ENCODE results near the gene ATP5PD. TPM values are rescaled to one million over a fixed set of nuclear protein-coding genes. Genes with fewer than 3 reads are reported as not detected.

ATP5PD gene
- total and polyA plus RNA-seq, 2 of the 13 experiments (the other 11 are each of a cell fraction or from before 2014, with no cell fraction given) = 158 to 428 TPM

DNA sequence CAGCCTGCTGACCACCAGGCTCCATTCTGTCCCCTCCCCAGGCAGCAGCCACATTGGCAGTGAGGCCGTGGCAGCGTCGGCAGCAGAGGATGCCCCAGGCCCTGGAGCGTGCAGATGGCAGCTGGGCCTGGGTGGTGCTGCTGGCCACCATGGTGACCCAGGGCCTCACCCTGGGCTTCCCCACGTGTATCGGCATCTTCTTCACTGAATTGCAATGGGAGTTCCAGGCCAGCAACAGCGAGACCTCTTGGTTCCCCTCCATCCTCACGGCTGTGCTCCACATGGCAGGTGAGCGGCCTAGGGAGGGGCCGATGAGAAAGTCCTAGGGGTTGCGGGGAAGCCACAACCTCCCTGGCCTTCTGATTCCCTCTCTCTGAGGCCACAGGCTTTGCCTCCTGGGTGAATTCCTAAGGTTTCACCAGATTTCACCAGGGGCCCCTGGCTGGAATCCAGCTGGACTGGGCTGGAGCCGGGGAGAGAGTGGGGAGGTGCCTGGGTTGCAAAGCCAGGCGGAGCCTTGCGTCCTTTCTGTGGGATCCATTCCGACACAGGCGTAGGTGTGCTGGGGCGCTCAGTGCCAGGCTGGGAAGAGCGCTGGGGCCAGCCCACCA, 46.9 kb upstream of the ATP5PD start (continued):
- TF ChIP-seq RBFOX2 (IDR thresholded peaks at IDR 0.05; ENCODE audit: low read depth, low read length) (0 out of 2 replicates have a peak, but pooled peaks have one; percentile 22), HNRNPL (IDR thresholded peaks at IDR 0.05; ENCODE audit: low read depth, low read length) (0 out of 2 replicates have a peak, but pooled peaks have one; percentile 53), ZNF460 (CRISPR knock-in tag; IDR thresholded peaks at IDR 0.05; ENCODE audit: borderline replicate concordance) (0 out of 2 replicates have a peak, but pooled peaks have one; percentile 3), BRF2 (CRISPR knock-in tag; IDR thresholded peaks at IDR 0.05) (no peak)

GRCh38 chr17:75091855-75092327, 45.1 kb upstream of the ATP5PD start:
- Histone ChIP-seq H3K27me3 (ENCODE audit: control insufficient read depth in 1 of 2, insufficient read depth in 2 of 2, low read length in 2 of 2) (peaks cover 0 to 29% of the 10 kb centered on the region in 2 experiments; a peak in 2 of 5 replicates), H3K4me2 (ENCODE audit: low read depth, low read length) (peak overlapping the region; percentile 83), H3K4me1 (ENCODE audit: insufficient read depth, low read length) (peaks cover 97% of the 10 kb centered on the region), H4K20me1 (ENCODE audit: insufficient read depth, low read length) (no peaks in the 10 kb centered on the region; the same call in 1 of the 2 replicates), H3K79me2 (ENCODE audit: insufficient read depth, low read length) (no peaks in the 10 kb centered on the region), H3K36me3 (replicated peaks in 1 of 2; ENCODE audit: control insufficient read depth in 1 of 2, insufficient read depth in 2 of 2, low read length in 2 of 2) (no peaks in the 10 kb centered on the region), H3K9ac (ENCODE audit: insufficient read depth, low read depth, low read length) (no peak overlapping the region; the same call in 1 of the 2 replicates), H3K4me3 (replicated peaks in 1 of 3; ENCODE audit: insufficient read depth in 1 of 3, low read depth in 2 of 3, low read length in 3 of 3) (peak overlapping the region; percentile 2 to 62 (median 28); a peak in 4 of 6 replicates), H2AFZ (ENCODE audit: low read length) (no peak overlapping the region), H3K9me3 (ENCODE audit: low read length) (no peaks in the 10 kb centered on the region), H3K27ac (ENCODE audit: extremely low read length, insufficient read depth, low read length) (no peak overlapping the region)
- in situ Hi-C loops (cut with HindIII; ENCODE audit: extremely low pct_ligation_motif_present, low pct_unique_long_range_greater_than_20kb) (no loop called here), intact Hi-C loops (cut with micrococcal nuclease; ENCODE audit: unreplicated experiment) (no loop called here)
- FAIRE-seq (peak; percentile 44), DNase-seq (ENCODE audit: low spot score) (no peak), ATAC-seq (no peak; the same call in 2 of the 3 replicates)
- ChIA-PET CTCF (ENCODE audit: low intra/inter-chr PET ratio, low total read pairs) (interaction anchor here (0.9 kb wide), 1 partner anchor 131 kb away, joined by 4 read pairs; no protein-coding TSS in a partner anchor), POLR2A (interaction anchor here (0.7 to 3.4 kb wide), 17 partner anchors 11 to 107 kb away, joined by 3 to 19 read pairs (median 5); partner anchors contain the start of genes ARMC7, ATP5PD, KCTD2 and MRPL58)
- WGBS (ENCODE audit: low lambda C conversion rate) = 29% methylated on average over 10 of the region's 10 CpGs
- no TSS peak for BruUV-seq (replicated peaks)
- no peak for TF ChIP-seq ZNF274 (CRISPR knock-in tag; IDR thresholded peaks at IDR 0.05)
- no peak for TF ChIP-seq ATF6 (CRISPR knock-in tag; conservative IDR thresholded peaks at IDR 0.05)
- TF ChIP-seq NONO (IDR thresholded peaks at IDR 0.05) = peak; percentile 68; the same call in 1 of the 2 replicates
- no peak; the same call in 1 of the 2 replicates for TF ChIP-seq NONO (CRISPR knock-in tag; conservative IDR thresholded peaks at IDR 0.05)
- TF ChIP-seq JUNB (CRISPR knock-in tag; IDR thresholded peaks at IDR 0.05; ENCODE audit: borderline replicate concordance) = peak; percentile 49; the same call in 1 of the 2 replicates
- 0 out of 2 replicates have a peak, but pooled peaks have one; percentile 10 for TF ChIP-seq GATAD1 (CRISPR knock-in tag; IDR thresholded peaks at IDR 0.05)
- TF ChIP-seq ZNF776 (CRISPR knock-in tag; IDR thresholded peaks at IDR 0.05) = no peak
- TF ChIP-seq, protein P1, sequence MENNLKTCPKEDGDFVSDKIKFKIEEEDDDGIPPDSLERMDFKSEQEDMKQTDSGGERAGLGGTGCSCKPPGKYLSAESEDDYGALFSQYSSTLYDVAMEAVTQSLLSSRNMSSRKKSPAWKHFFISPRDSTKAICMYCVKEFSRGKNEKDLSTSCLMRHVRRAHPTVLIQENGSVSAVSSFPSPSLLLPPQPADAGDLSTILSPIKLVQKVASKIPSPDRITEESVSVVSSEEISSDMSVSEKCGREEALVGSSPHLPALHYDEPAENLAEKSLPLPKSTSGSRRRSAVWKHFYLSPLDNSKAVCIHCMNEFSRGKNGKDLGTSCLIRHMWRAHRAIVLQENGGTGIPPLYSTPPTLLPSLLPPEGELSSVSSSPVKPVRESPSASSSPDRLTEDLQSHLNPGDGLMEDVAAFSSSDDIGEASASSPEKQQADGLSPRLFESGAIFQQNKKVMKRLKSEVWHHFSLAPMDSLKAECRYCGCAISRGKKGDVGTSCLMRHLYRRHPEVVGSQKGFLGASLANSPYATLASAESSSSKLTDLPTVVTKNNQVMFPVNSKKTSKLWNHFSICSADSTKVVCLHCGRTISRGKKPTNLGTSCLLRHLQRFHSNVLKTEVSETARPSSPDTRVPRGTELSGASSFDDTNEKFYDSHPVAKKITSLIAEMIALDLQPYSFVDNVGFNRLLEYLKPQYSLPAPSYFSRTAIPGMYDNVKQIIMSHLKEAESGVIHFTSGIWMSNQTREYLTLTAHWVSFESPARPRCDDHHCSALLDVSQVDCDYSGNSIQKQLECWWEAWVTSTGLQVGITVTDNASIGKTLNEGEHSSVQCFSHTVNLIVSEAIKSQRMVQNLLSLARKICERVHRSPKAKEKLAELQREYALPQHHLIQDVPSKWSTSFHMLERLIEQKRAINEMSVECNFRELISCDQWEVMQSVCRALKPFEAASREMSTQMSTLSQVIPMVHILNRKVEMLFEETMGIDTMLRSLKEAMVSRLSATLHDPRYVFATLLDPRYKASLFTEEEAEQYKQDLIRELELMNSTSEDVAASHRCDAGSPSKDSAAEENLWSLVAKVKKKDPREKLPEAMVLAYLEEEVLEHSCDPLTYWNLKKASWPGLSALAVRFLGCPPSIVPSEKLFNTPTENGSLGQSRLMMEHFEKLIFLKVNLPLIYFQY (CRISPR knock-in tag; IDR thresholded peaks at IDR 0.05; ENCODE audit: borderline replicate concordance) = no peak
- TF ChIP-seq ZNF691 (CRISPR knock-in tag; IDR thresholded peaks at IDR 0.05; ENCODE audit: borderline replicate concordance, low read depth) = 0 out of 2 replicates have a peak, but pooled peaks have one; percentile 3
